HepG2 (cell line): ENCODE data around the gene TWNK. TPM values are rescaled to one million over a fixed set of nuclear protein-coding genes. Genes with fewer than 3 reads are reported as not detected.

Source experiments
- AGO2 ChIP-seq: fragments of 200-400 bp; formaldehyde crosslinking; optimal IDR thresholded peaks from 2 replicates; pipeline ENCODE3; 2017; ENCODE audit warnings: mild to moderate bottlenecking, low read depth, low read length, moderate library complexity
- ATF1 ChIP-seq: IDR thresholded peaks from 2 replicates; pipeline ENCODE4 v1.6.1; 2016; ENCODE audit warnings: mild to moderate bottlenecking, control low read depth
- CCAR2 ChIP-seq: fragments of 200-400 bp; formaldehyde crosslinking; optimal IDR thresholded peaks from 2 replicates; pipeline ENCODE3; 2018; ENCODE audit warnings: low read depth, mild to moderate bottlenecking, low read length, moderate library complexity
- FOSL1 ChIP-seq: sonication (generic); formaldehyde crosslinking; IDR thresholded peaks from 2 replicates; pipeline ENCODE4 v1.9.0; 2021; ENCODE audit warnings: missing genetic modification reagents, borderline replicate concordance
- FOXA3 ChIP-seq: IDR thresholded peaks from 2 replicates; pipeline ENCODE4 v1.6.1; 2016; ENCODE audit warnings: missing genetic modification reagents, missing compliant biosample characterization
- MTA3 ChIP-seq: sonication (generic); formaldehyde crosslinking; IDR thresholded peaks from 2 replicates; pipeline ENCODE4 v1.4.0; 2020; ENCODE audit warnings: missing genetic modification reagents
- MXD4 ChIP-seq: IDR thresholded peaks from 2 replicates; pipeline ENCODE4 v1.6.1; 2016; ENCODE audit warnings: mild to moderate bottlenecking, missing biosample characterization, missing genetic modification reagents
- MYNN ChIP-seq: sonication (generic); formaldehyde crosslinking; IDR thresholded peaks from 2 replicates; pipeline ENCODE4 v1.4.0; 2020; ENCODE audit warnings: mild to moderate bottlenecking, low read depth, missing genetic modification reagents
- NCOA2 ChIP-seq: sonication (generic); formaldehyde crosslinking; IDR thresholded peaks from 2 replicates; pipeline ENCODE4 v1.8.0; 2022; ENCODE audit warnings: inconsistent platforms
- NR2F2 ChIP-seq: IDR thresholded peaks from 2 replicates; pipeline ENCODE4 v1.6.1; 2012; ENCODE audit warnings: low read depth, inconsistent platforms, borderline replicate concordance
- PHB2 ChIP-seq: fragments of 450-650 bp; IDR thresholded peaks from 2 replicates; pipeline ENCODE4 v1.6.1; 2018; ENCODE audit not compliant: partially characterized antibody
- PRPF4 ChIP-seq: fragments of 200-400 bp; formaldehyde crosslinking; IDR thresholded peaks from 2 replicates; pipeline ENCODE4 v1.6.1; 2016; ENCODE audit warnings: low read length, low read depth; ENCODE audit not compliant: poor library complexity, severe bottlenecking
- RFX3 ChIP-seq: IDR thresholded peaks from 2 replicates; pipeline ENCODE4 v1.6.1; 2016; ENCODE audit warnings: missing biosample characterization, missing genetic modification reagents
- RNF2 ChIP-seq: fragments of 450-650 bp; conservative IDR thresholded peaks from 2 replicates; pipeline ENCODE4 v1.6.1; 2016; ENCODE audit warnings: low read depth
- SAP130 ChIP-seq: IDR thresholded peaks from 2 replicates; pipeline ENCODE4 v1.6.1; 2016; ENCODE audit warnings: low read depth
- STAT5B ChIP-seq: sonication (generic); formaldehyde crosslinking; IDR thresholded peaks from 2 replicates; pipeline ENCODE4 v1.4.0; 2020; ENCODE audit warnings: missing genetic modification reagents
- YEATS2 ChIP-seq: sonication (generic); formaldehyde crosslinking; IDR thresholded peaks from 2 replicates; pipeline ENCODE4 v1.4.0; 2020; ENCODE audit warnings: missing genetic modification reagents, borderline replicate concordance
- ZNF446 ChIP-seq: sonication (generic); formaldehyde crosslinking; IDR thresholded peaks from 2 replicates; pipeline ENCODE4 v1.5.0; 2020; ENCODE audit warnings: mild to moderate bottlenecking, missing genetic modification reagents
- ZNF530 ChIP-seq: sonication (generic); formaldehyde crosslinking; IDR thresholded peaks from 2 replicates; pipeline ENCODE4 v1.5.0; 2020; ENCODE audit warnings: low read depth, mild to moderate bottlenecking, missing genetic modification reagents
- ZNF589 ChIP-seq: sonication (generic); formaldehyde crosslinking; conservative IDR thresholded peaks from 2 replicates; pipeline ENCODE4 v1.8.0; 2022; ENCODE audit warnings: mild to moderate bottlenecking, moderate library complexity, missing genetic modification reagents
- ZNF687 ChIP-seq: sonication (generic); formaldehyde crosslinking; IDR thresholded peaks from 2 replicates; pipeline ENCODE4 v1.5.1; 2020; ENCODE audit warnings: mild to moderate bottlenecking, missing genetic modification reagents, moderate library complexity
- ZNF790 ChIP-seq: sonication (generic); formaldehyde crosslinking; IDR thresholded peaks from 2 replicates; pipeline ENCODE4 v1.8.0; 2022; ENCODE audit warnings: missing genetic modification reagents, mild to moderate bottlenecking, borderline replicate concordance
- polyA plus RNA-seq, 8 experiments: library from polyadenylated mRNA; depleted of rRNA in 3 of 8; stranded (reverse) in 7 of 8; unstranded in 1 of 8; fragments of >200 nt; fragmentation: Illumina TruSeq in 4 of 8; extraction: Trizol in 4 of 8; gene quantifications; 2 replicates each; pipeline versions ENCODE4 v1.2.1 to v1.2.3, GENCODE V29; 2011 to 2016; ENCODE audit warnings: low read depth in 4 of 8, missing spikeins in 1 of 8, mixed read lengths in 1 of 8; ENCODE audit not compliant: insufficient read depth in 1 of 8
- total RNA-seq, 5 experiments: library from RNA; depleted of rRNA; stranded (reverse); fragments of >200 nt; fragmentation: Illumina TruSeq; extraction: Trizol; gene quantifications; 2 replicates each; pipeline ENCODE4 v1.2.3, GENCODE V29; 2016; ENCODE audit warnings: low read depth in 1 of 5
- TF ChIP-seq, protein P1 (sequence below): sonication (generic); formaldehyde crosslinking; IDR thresholded peaks from 2 replicates; pipeline ENCODE4 v1.4.0; 2020; ENCODE audit warnings: missing genetic modification reagents
- TF ChIP-seq, protein P2 (sequence below), 2 experiments: sonication (generic) in 1 of 2; formaldehyde crosslinking in 1 of 2; IDR thresholded peaks; 2 replicates each; pipeline versions ENCODE4 v1.4.0 to v1.6.1; 2018 to 2020; ENCODE audit warnings: missing genetic modification reagents in 2 of 2, borderline replicate concordance in 1 of 2, low read depth in 1 of 2, mild to moderate bottlenecking in 1 of 2, missing biosample characterization in 1 of 2

The TWNK gene
- total and polyA plus RNA-seq, 2 of the 13 experiments (the other 11 are each of a cell fraction or from before 2014, with no cell fraction given): 10.7 to 16.5 TPM

DNA sequence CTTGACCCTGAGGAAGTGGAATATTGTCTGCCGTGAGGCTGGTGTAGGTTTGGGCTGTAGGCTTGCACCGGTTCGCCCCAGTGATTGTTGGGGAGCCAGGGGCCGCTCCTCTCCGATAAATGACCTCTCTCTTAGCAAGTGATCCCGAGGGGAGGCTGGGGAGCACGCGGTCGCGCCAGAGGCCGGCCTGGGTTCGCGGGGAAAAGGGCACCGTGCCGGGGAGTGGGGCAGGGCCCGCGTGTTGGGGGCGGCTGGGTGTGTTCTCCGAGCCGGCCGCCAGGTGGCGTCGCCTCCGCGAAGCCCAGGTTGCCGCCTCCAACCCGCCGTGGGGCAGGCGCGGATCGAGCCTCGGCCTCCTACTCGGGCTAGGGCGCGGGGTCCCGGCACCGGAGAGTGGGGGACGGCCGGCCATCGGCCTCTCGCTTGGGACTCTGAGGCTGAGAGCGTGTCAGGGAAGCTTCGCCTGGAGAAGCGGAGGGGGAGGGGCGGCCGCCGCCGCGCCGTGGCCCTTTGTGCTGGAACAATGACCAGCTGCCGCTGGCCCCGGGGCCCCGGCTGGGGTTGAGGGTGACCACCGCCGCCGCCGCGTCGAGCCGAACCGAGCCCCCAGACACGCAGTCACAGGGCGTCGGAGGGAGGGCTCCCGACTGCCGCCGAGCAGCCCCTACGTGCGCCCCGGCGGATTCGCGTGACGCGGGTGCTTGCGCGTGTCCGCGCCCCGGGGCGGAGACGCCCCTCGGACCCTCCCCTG, 11.8 kb downstream of the TWNK start (continued):
- no peak for TF ChIP-seq ZNF530
- peak; percentile 64; the same call in 1 of the 2 replicates for TF ChIP-seq MXD4 (CRISPR knock-in tag)
- peak; percentile 78 for TF ChIP-seq ZNF687 (CRISPR knock-in tag)
- TF ChIP-seq SAP130: peak; percentile 27; the same call in 1 of the 2 replicates
- TF ChIP-seq PRPF4: no peak
- TF ChIP-seq YEATS2: no peak
- no peak for TF ChIP-seq NR2F2
- no peak for TF ChIP-seq PHB2
- TF ChIP-seq, protein P1, sequence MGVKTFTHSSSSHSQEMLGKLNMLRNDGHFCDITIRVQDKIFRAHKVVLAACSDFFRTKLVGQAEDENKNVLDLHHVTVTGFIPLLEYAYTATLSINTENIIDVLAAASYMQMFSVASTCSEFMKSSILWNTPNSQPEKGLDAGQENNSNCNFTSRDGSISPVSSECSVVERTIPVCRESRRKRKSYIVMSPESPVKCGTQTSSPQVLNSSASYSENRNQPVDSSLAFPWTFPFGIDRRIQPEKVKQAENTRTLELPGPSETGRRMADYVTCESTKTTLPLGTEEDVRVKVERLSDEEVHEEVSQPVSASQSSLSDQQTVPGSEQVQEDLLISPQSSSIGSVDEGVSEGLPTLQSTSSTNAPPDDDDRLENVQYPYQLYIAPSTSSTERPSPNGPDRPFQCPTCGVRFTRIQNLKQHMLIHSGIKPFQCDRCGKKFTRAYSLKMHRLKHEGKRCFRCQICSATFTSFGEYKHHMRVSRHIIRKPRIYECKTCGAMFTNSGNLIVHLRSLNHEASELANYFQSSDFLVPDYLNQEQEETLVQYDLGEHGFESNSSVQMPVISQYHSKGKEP: no peak
- 0 out of 2 replicates have a peak, but pooled peaks have one; percentile 14 for TF ChIP-seq ZNF790 (CRISPR knock-in tag)
- 0 out of 2 replicates have a peak, but pooled peaks have one; percentile 38 for TF ChIP-seq RNF2
- no peak for TF ChIP-seq ATF1
- no peak for TF ChIP-seq ZNF589 (CRISPR knock-in tag)
- TF ChIP-seq FOSL1 (CRISPR knock-in tag): no peak
- TF ChIP-seq CCAR2: no peak
- TF ChIP-seq AGO2: peak; percentile 98
- 0 out of 2 replicates have a peak, but pooled peaks have one; percentile 64 for TF ChIP-seq ZNF446 (CRISPR knock-in tag)
- TF ChIP-seq, protein P2, sequence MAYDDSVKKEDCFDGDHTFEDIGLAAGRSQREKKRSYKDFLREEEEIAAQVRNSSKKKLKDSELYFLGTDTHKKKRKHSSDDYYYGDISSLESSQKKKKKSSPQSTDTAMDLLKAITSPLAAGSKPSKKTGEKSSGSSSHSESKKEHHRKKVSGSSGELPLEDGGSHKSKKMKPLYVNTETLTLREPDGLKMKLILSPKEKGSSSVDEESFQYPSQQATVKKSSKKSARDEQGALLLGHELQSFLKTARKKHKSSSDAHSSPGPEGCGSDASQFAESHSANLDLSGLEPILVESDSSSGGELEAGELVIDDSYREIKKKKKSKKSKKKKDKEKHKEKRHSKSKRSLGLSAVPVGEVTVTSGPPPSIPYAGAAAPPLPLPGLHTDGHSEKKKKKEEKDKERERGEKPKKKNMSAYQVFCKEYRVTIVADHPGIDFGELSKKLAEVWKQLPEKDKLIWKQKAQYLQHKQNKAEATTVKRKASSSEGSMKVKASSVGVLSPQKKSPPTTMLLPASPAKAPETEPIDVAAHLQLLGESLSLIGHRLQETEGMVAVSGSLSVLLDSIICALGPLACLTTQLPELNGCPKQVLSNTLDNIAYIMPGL (CRISPR knock-in tag; IDR thresholded peaks at IDR 0.05; ENCODE audit: borderline replicate concordance in 1 of 2, low read depth in 1 of 2): peak; percentile 98 to 100
- TF ChIP-seq STAT5B: no peak
- TF ChIP-seq MTA3 (CRISPR knock-in tag): no peak
- peak; percentile 14; the same call in 1 of the 2 replicates for TF ChIP-seq NCOA2 (CRISPR knock-in tag)
- 0 out of 2 replicates have a peak, but pooled peaks have one; percentile 19 for TF ChIP-seq FOXA3 (CRISPR knock-in tag)
- TF ChIP-seq MYNN: peak; percentile 71; the same call in 1 of the 2 replicates
- no peak for TF ChIP-seq RFX3 (CRISPR knock-in tag)
